Lower leg skin (tissue), 3 donors: Measurements from ENCODE around the gene RIMKLA.

Source experiments
- CTCF ChIP-seq, 3 donors: fragments of 450-650 bp; IDR thresholded peaks; one replicate each; pipeline ENCODE4 v1.5.1; 2016; ENCODE audit warnings: antibody characterized with exemption in 3 of 3, mild to moderate bottlenecking in 3 of 3, moderate library complexity in 2 of 3
- POLR2A ChIP-seq, 2 donors: fragments of 450-650 bp; IDR thresholded peaks; one replicate each; pipeline ENCODE4 v1.6.1; 2016 to 2017; ENCODE audit warnings: antibody characterized with exemption in 2 of 2, mild to moderate bottlenecking in 1 of 2, moderate library complexity in 1 of 2

DNA sequence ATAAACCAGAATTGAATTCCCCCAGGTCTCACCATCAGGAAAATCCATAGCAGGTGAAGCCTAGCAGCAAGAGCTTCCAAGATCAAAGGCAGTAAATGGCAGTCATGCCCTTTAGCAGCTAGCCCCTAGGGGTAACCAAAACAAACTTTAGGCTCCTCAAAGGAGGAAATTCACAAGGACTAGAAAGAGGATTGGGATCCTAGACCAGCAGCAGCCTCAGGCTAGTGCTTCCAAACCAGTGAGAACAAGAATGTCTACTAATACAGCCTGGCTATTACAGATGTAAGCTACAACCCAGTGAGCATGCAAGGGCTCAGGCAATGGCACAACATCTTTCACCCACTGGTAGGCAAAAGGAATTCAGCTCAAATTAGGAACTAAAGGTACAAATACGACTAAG is 11.1 kb upstream of the RIMKLA start:
- TF ChIP-seq CTCF (IDR thresholded peaks at IDR 0.05) (no peak), POLR2A (IDR thresholded peaks at IDR 0.05) (no peak)
